GM23338 (cell line): Measurements from ENCODE around the gene TMEM86A. TPM values are rescaled to one million over a fixed set of nuclear protein-coding genes. Genes with fewer than 3 reads are reported as not detected.

Experiments used
- ATAC-seq: fragments of 200-7000 bp; cut with Tn5 transposase; 3 replicates; pipeline ENCODE4 v1.9.1; 2020
- DNase-seq: peaks from one replicate; pipeline ENCODE4 v3.0.0-alpha.2; 2015; ENCODE audit warnings: low spot score
- H2AFZ ChIP-seq: fragments of 200-600 bp; sonication (generic); 2 replicates; pipeline ENCODE4 v1.8.0; 2016; ENCODE audit warnings: antibody characterized with exemption, mild to moderate bottlenecking, moderate library complexity
- H3F3A ChIP-seq: fragments of 200-600 bp; sonication (generic); replicated peaks from 2 replicates; pipeline ENCODE4 v1.8.0; 2017; ENCODE audit warnings: antibody characterized with exemption, mixed run types, low read depth
- H3K27ac ChIP-seq: fragments of 200-600 bp; sonication (generic); 2 replicates; pipeline ENCODE4 v1.6.1; 2016; ENCODE audit warnings: low read depth
- H3K27me3 ChIP-seq: fragments of 200-600 bp; sonication (generic); 2 replicates; pipeline ENCODE4 v1.8.0; 2016; ENCODE audit warnings: mild to moderate bottlenecking, mixed run types, moderate library complexity; ENCODE audit not compliant: insufficient read depth
- H3K36me3 ChIP-seq: fragments of 200-600 bp; sonication (generic); 2 replicates; pipeline ENCODE4 v1.8.0; 2016; ENCODE audit warnings: mild to moderate bottlenecking; ENCODE audit not compliant: insufficient read depth
- H3K4me1 ChIP-seq: fragments of 200-600 bp; sonication (generic); 2 replicates; pipeline ENCODE4 v1.8.0; 2016; ENCODE audit warnings: mild to moderate bottlenecking, moderate library complexity; ENCODE audit not compliant: insufficient read depth
- H3K4me2 ChIP-seq: fragments of 200-600 bp; sonication (generic); 2 replicates; pipeline ENCODE4 v1.7.1; 2017; ENCODE audit warnings: mixed run types
- H3K4me3 ChIP-seq: fragments of 200-600 bp; sonication (generic); 2 replicates; pipeline ENCODE4 v1.6.1; 2016; ENCODE audit warnings: mixed run types
- H3K79me2 ChIP-seq: fragments of 200-600 bp; sonication (generic); replicated peaks from 2 replicates; pipeline ENCODE4 v1.8.0; 2017; ENCODE audit warnings: mild to moderate bottlenecking; ENCODE audit not compliant: insufficient read depth
- H3K9me2 ChIP-seq: fragments of 200-600 bp; sonication (generic); 2 replicates; pipeline ENCODE4 v1.8.0; 2017; ENCODE audit not compliant: insufficient read depth
- H4K20me1 ChIP-seq: fragments of 200-600 bp; sonication (generic); replicated peaks from 2 replicates; pipeline ENCODE4 v1.8.0; 2017; ENCODE audit warnings: mild to moderate bottlenecking; ENCODE audit not compliant: insufficient read depth
- H3K27ac Mint-ChIP-seq: 2 replicates; pipeline ENCODE4 v1.8.0; 2020; ENCODE audit warnings: inconsistent platforms, mild to moderate bottlenecking, moderate library complexity, mixed read lengths
- H3K27me3 Mint-ChIP-seq: 3 replicates; pipeline ENCODE4 v1.8.0; 2022; ENCODE audit warnings: low read depth, mild to moderate bottlenecking, moderate library complexity, mixed read lengths, inconsistent platforms; ENCODE audit not compliant: insufficient read depth, poor library complexity
- H3K36me3 Mint-ChIP-seq: 3 replicates; pipeline ENCODE4 v1.8.0; 2021; ENCODE audit warnings: low read depth, mild to moderate bottlenecking, inconsistent platforms, moderate library complexity, mixed read lengths
- H3K4me1 Mint-ChIP-seq: 3 replicates; pipeline ENCODE4 v1.8.0; 2020; ENCODE audit warnings: mild to moderate bottlenecking, inconsistent platforms, mixed read lengths
- H3K4me3 Mint-ChIP-seq: 3 replicates; pipeline ENCODE4 v1.8.0; 2021; ENCODE audit warnings: moderate library complexity, mild to moderate bottlenecking, inconsistent platforms, mixed read lengths
- H3K9me3 Mint-ChIP-seq: 3 replicates; pipeline ENCODE4 v1.8.0; 2020; ENCODE audit warnings: moderate library complexity, mild to moderate bottlenecking, inconsistent platforms, mixed read lengths
- CREB1 ChIP-seq: fragments of 250-450 bp; sonication (Bioruptor Pico); IDR thresholded peaks from 2 replicates; pipeline ENCODE4 v1.5.0; 2020; ENCODE audit warnings: low read depth, mild to moderate bottlenecking, moderate library complexity
- EZH2 ChIP-seq: fragments of 200-600 bp; sonication (generic); IDR thresholded peaks from one replicate; pipeline ENCODE4 v1.8.0; 2017; ENCODE audit warnings: antibody characterized with exemption, mild to moderate bottlenecking, low read depth; ENCODE audit not compliant: unreplicated experiment
- EZH2phosphoT487 ChIP-seq: fragments of 200-600 bp; sonication (generic); IDR thresholded peaks from one replicate; pipeline ENCODE4 v1.8.1; 2018; ENCODE audit warnings: antibody characterized with exemption; ENCODE audit not compliant: unreplicated experiment
- JUNB ChIP-seq: IDR thresholded peaks from one replicate; pipeline ENCODE4 v1.6.1; 2016; ENCODE audit warnings: antibody characterized with exemption; ENCODE audit not compliant: unreplicated experiment
- NANOG ChIP-seq: IDR thresholded peaks from 2 replicates; pipeline ENCODE4 v1.6.1; 2016; ENCODE audit warnings: antibody characterized with exemption, borderline replicate concordance
- POLR2AphosphoS5 ChIP-seq: IDR thresholded peaks from 2 replicates; pipeline ENCODE4 v1.6.1; 2016; ENCODE audit warnings: antibody characterized with exemption, low read depth
- STAT1 ChIP-seq: IDR thresholded peaks from one replicate; pipeline ENCODE4 v1.6.1; 2016; ENCODE audit warnings: antibody characterized with exemption; ENCODE audit not compliant: unreplicated experiment
- ZNF114 ChIP-seq: fragments of 250-450 bp; sonication (Bioruptor Pico); IDR thresholded peaks from 2 replicates; pipeline ENCODE4 v1.5.0; 2020; ENCODE audit warnings: mild to moderate bottlenecking, moderate library complexity
- polyA plus RNA-seq: library from polyadenylated mRNA; unstranded; fragments of >200 nt; fragmentation: Nextera tagmentation; extraction: Ambion mirVana; gene quantifications from 2 replicates; pipeline ENCODE4 v1.2.1, GENCODE V29; 2016
- total RNA-seq: library from RNA; depleted of rRNA; stranded (reverse); fragments of >200 nt; shearing (Covaris generic); gene quantifications from 2 replicates; pipeline ENCODE4 v1.2.3, GENCODE V29; 2014
- TF ChIP-seq, protein P1 (sequence below), 2 experiments: fragments of 200-600 bp in 1 of 2; sonication (generic) in 1 of 2; conservative IDR thresholded peaks; 2 replicates each; pipeline versions ENCODE4 v1.5.1 to v1.6.1; 2016 to 2017; ENCODE audit warnings: antibody characterized with exemption in 2 of 2, low read depth in 2 of 2, mild to moderate bottlenecking in 2 of 2, moderate library complexity in 1 of 2

The TMEM86A gene
- total and polyA plus RNA-seq, 2 experiments from 2014 or later: 0.45 to 0.91 TPM

DNA sequence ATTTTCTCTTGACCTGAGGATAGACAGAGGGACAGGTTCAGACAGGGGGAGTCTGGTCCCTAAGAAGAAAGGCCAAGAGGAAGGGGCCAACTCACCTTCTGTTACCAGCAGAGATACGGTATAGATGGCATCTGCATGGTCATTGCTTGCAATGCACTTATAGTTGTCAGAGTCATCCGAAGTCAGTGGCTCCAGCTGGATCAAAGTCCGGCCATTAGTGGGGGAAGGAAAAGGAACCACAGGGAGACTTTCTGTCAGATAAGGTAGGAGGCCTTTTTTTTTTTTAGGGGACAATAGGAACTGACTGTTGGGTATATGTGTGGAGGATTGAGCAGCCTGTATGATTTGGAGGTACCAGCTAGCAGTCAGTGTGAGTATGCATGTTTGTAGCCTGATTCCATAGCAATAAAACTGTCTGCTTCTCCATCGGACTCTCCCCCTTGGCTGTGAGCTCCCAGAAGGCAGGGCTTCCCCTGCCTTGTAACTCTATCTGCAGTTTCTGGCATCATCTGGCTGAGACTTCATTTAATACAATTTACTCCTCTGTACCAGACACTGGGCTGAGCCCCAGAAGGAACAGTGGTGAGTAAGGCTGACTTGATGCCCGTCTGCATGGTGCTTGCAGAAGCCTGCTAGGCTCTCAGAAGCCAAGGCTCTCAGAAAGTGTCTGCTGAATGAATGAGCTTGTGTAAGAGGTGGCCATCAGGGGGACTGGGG lies 21.7 kb downstream of the TMEM86A start:
- H3K27ac Mint-ChIP-seq: no peak overlapping the region
- Histone ChIP-seq H3K27ac (no peak overlapping the region), H3K9me2 (no peaks in the 10 kb centered on the region), H3K4me1 (peaks cover 4% of the 10 kb centered on the region), H3K4me3 (peak overlapping the region; percentile 94), H2AFZ (peak overlapping the region; percentile 92), H3K79me2 (no peaks in the 10 kb centered on the region), H3K4me2 (peak overlapping the region; percentile 99), H3K36me3 (no peaks in the 10 kb centered on the region), H4K20me1 (no peaks in the 10 kb centered on the region; the same call in 1 of the 2 replicates), H3F3A (no peaks in the 10 kb centered on the region), H3K27me3 (no peaks in the 10 kb centered on the region)
- no peaks in the 10 kb centered on the region for H3K36me3 Mint-ChIP-seq
- TF ChIP-seq ZNF114 (CRISPR knock-in tag): no peak
- peak; percentile 26 for TF ChIP-seq EZH2
- TF ChIP-seq JUNB: no peak
- no peak for TF ChIP-seq CREB1 (CRISPR knock-in tag)
- TF ChIP-seq, protein P1, sequence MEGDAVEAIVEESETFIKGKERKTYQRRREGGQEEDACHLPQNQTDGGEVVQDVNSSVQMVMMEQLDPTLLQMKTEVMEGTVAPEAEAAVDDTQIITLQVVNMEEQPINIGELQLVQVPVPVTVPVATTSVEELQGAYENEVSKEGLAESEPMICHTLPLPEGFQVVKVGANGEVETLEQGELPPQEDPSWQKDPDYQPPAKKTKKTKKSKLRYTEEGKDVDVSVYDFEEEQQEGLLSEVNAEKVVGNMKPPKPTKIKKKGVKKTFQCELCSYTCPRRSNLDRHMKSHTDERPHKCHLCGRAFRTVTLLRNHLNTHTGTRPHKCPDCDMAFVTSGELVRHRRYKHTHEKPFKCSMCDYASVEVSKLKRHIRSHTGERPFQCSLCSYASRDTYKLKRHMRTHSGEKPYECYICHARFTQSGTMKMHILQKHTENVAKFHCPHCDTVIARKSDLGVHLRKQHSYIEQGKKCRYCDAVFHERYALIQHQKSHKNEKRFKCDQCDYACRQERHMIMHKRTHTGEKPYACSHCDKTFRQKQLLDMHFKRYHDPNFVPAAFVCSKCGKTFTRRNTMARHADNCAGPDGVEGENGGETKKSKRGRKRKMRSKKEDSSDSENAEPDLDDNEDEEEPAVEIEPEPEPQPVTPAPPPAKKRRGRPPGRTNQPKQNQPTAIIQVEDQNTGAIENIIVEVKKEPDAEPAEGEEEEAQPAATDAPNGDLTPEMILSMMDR (conservative IDR thresholded peaks at IDR 0.05; ENCODE audit: low read depth in 2 of 2): no peak
- TF ChIP-seq EZH2phosphoT487: no peak
- no peak for TF ChIP-seq STAT1
- no peak for TF ChIP-seq NANOG
- no peak for TF ChIP-seq POLR2AphosphoS5
- H3K9me3 Mint-ChIP-seq: no peaks in the 10 kb centered on the region
- peak overlapping the region; percentile 90 for H3K4me3 Mint-ChIP-seq
- H3K27me3 Mint-ChIP-seq: peaks cover 17% of the 10 kb centered on the region
- peaks cover 10% of the 10 kb centered on the region; the same call in 2 of the 3 replicates for H3K4me1 Mint-ChIP-seq
- peak; percentile 3 for ATAC-seq
- no peak for DNase-seq

DNA sequence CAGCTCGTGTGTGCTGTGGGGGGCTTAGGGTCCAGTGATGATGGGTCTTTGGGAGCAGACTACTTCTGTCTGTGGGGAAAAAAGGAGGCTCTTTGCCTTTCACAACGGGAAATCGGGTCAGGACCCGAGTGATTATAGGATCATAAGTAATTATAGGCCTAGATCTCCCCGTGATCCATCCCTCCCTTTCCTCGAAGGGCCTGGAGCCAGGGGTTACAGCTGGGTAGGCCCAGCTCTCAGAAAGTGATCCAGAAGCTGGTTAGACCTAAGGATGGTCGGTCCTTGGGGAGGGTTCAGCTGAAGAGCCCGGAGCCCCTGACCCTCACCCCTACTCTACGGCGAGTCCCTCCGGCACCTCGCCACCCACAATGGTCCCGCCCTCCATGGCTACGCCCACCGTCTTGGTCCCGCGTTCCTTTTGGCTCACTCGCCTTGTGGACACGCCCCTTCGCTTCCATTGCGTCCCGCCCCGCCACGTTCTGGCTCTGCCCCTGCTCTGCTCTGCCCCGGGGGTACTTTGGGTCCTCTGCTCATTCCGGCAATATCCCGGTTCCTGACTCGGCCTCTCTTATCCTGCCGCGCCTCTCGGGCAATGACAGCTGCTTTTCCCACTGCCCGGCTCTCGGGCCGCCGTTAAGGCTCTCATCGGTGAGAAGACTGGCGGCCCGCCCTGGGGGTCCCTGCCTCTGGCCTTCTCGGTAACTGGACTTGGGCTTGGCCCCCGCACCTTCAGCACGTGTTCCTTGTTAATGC lies 22.4 kb downstream of the TMEM86A start:
- Histone ChIP-seq H4K20me1 (no peaks in the 10 kb centered on the region; the same call in 1 of the 2 replicates), H3K4me1 (peaks cover 7% of the 10 kb centered on the region), H3K4me3 (peak overlapping the region; percentile 94), H3F3A (no peaks in the 10 kb centered on the region), H3K9me2 (no peaks in the 10 kb centered on the region), H3K79me2 (no peaks in the 10 kb centered on the region), H3K27ac (no peak overlapping the region), H2AFZ (peak overlapping the region; percentile 97), H3K36me3 (no peaks in the 10 kb centered on the region), H3K27me3 (no peaks in the 10 kb centered on the region), H3K4me2 (peak overlapping the region; percentile 99)
- DNase-seq: peak; percentile 98
- H3K36me3 Mint-ChIP-seq: no peaks in the 10 kb centered on the region
- H3K9me3 Mint-ChIP-seq: no peaks in the 10 kb centered on the region; the same call in 2 of the 3 replicates
- TF ChIP-seq POLR2AphosphoS5 (peak; percentile 83), JUNB (no peak)
- H3K27me3 Mint-ChIP-seq: peaks cover 22% of the 10 kb centered on the region
- H3K4me1 Mint-ChIP-seq: peaks cover 13% of the 10 kb centered on the region; the same call in 2 of the 3 replicates
- ATAC-seq: peak; percentile 93
- H3K4me3 Mint-ChIP-seq: peak overlapping the region; percentile 90
- H3K27ac Mint-ChIP-seq: 0 out of 2 replicates have a peak overlapping the region, but pooled peaks have one; percentile 48
